Thoracic aorta (tissue), 2 donors: Measurements from ENCODE around the gene MFN2. TPM values are rescaled to one million over a fixed set of nuclear protein-coding genes. Genes with fewer than 3 reads are reported as not detected.
"Not testable (repeated sequence)": the region's sequence is repeated elsewhere in the genome, so short reads cannot be mapped to it uniquely, and the experiment has no call there.

Experiments used
- ATAC-seq: fragments of 150-250 bp; one replicate; pipeline ENCODE4 v1.8.0; 2017; ENCODE audit warnings: low read depth; ENCODE audit not compliant: insufficient number of reproducible peaks, low FRiP score
- DNase-seq: peaks from one replicate; pipeline ENCODE4 v3.0.0-alpha.2; 2020; ENCODE audit warnings: low spot score
- H3K27ac ChIP-seq, 2 donors: fragments of 200-600 bp; sonication (generic); 1 replicate in 1 of 2; 2 replicates in 1 of 2; pipeline ENCODE4 v1.5.1; 2016; ENCODE audit warnings: mild to moderate bottlenecking in 2 of 2, moderate library complexity in 2 of 2
- H3K27me3 ChIP-seq: fragments of 200-600 bp; sonication (generic); replicated peaks from 2 replicates; pipeline ENCODE4 v1.6.0; 2016; ENCODE audit warnings: mild to moderate bottlenecking; ENCODE audit not compliant: insufficient read depth
- H3K36me3 ChIP-seq: fragments of 200-600 bp; sonication (generic); one replicate; pipeline ENCODE4 v1.5.1; 2016
- H3K4me1 ChIP-seq, 2 donors: fragments of 200-600 bp; sonication (generic); 1 replicate in 1 of 2; 2 replicates in 1 of 2; pipeline versions ENCODE4 v1.5.1 to v1.6.0; 2016; ENCODE audit warnings: low read depth in 2 of 2, mild to moderate bottlenecking in 1 of 2; ENCODE audit not compliant: control insufficient read depth in 1 of 2
- H3K4me3 ChIP-seq: fragments of 200-600 bp; sonication (generic); 2 replicates; pipeline ENCODE4 v1.5.1; 2016; ENCODE audit warnings: mild to moderate bottlenecking
- H3K9me3 ChIP-seq: fragments of 200-600 bp; sonication (generic); 2 replicates; pipeline ENCODE4 v1.5.1; 2016
- total RNA-seq, 2 donors: library from RNA; depleted of rRNA; stranded (reverse); fragments of >200 nt; gene quantifications; one replicate each; pipeline versions ENCODE4 v1.1.0 to v1.2.3, GENCODE V29; 2016
- TF ChIP-seq, protein P1 (sequence below): fragments of 200-600 bp; sonication (generic); IDR thresholded peaks from one replicate; pipeline ENCODE4 v1.5.1; 2019; ENCODE audit warnings: antibody characterized with exemption

MFN2 gene
- total RNA-seq, 2 donors from 2014 or later = 48.7 to 50.1 TPM

DNA sequence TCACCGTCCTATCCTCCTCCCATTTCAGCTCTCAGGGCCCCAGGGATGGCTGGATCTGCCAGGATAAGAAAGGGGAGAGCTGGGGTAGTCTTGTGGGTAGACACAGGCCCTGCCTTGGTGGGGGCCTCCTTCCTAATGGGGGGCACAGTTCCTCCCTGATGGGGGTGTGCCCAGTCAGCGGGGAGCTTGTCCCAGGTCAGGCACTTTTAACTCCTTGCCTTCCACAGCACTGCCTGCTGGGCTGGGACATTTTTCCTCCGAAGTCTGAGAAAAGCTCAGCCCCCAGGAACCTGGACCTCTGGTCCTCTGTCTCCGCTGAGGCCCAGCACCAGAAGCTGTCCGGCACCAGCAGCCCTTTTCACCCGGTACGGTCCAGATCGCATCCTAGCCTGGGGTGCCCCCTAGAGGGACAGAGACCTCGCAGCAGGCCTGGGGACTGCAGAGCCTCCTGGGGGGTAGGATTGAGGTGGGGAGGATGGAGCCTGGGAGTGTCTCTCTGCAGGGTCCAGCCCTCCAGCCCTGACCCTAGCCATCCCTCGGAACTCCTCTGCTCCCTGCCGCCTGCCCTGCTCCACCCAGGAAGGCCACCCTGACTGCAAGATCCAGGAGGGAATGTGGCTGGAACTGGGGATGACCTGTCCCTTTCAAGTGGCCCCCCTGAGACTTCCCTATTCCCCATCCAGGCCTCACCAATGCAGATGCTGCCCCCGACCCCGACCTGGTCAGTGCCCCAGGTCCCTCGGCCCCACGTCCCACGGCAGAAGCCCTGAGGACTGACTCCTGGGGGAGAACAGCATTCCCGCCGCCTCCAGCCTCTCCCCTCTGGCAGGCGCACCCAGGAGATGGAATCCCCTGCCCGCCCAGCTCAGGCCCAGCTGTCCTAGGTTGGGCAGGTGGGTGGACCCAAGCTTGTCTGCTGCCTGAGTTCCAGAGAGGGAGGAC lies 51.1 kb downstream of the MFN2 start:
- Histone ChIP-seq H3K4me3 (no peak overlapping the region), H3K9me3 (no peaks in the 10 kb centered on the region), H3K36me3 (peaks cover 24% of the 10 kb centered on the region), H3K27ac (no peak overlapping the region), H3K4me1 (peaks cover 0 to 6% of the 10 kb centered on the region in 2 donors), H3K27me3 (no peaks in the 10 kb centered on the region)
- no peak for DNase-seq
- TF ChIP-seq, protein P1, sequence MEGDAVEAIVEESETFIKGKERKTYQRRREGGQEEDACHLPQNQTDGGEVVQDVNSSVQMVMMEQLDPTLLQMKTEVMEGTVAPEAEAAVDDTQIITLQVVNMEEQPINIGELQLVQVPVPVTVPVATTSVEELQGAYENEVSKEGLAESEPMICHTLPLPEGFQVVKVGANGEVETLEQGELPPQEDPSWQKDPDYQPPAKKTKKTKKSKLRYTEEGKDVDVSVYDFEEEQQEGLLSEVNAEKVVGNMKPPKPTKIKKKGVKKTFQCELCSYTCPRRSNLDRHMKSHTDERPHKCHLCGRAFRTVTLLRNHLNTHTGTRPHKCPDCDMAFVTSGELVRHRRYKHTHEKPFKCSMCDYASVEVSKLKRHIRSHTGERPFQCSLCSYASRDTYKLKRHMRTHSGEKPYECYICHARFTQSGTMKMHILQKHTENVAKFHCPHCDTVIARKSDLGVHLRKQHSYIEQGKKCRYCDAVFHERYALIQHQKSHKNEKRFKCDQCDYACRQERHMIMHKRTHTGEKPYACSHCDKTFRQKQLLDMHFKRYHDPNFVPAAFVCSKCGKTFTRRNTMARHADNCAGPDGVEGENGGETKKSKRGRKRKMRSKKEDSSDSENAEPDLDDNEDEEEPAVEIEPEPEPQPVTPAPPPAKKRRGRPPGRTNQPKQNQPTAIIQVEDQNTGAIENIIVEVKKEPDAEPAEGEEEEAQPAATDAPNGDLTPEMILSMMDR = no peak
- ATAC-seq = no peak

DNA sequence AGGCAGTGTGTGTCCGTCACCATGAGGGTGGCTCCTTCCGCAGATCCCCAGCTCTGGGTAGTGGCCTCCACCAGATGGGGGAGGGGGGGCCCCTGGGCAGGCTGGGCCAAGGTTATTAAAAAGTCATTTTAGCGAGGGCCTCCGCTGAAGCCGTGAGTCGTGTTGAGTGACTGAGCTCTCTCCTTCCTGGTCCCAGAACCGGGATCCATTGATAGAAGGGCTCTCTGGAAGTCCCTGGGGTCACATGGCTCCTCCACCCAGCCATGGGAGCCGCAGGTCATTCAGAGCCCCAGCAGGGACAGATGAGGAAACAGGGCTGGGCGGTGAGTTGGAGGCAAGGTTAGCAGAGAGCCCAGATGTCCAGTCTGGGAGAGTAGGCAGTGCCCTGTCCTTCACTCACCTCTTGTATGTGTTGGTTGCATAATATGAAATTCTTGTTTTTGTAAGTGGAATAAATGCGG lies 51.9 kb downstream of the MFN2 start:
- Histone ChIP-seq H3K27ac (no peak overlapping the region), H3K4me1 (peaks cover 0 to 6% of the 10 kb centered on the region in 2 donors), H3K36me3 (peaks cover 21% of the 10 kb centered on the region), H3K9me3 (no peaks in the 10 kb centered on the region), H3K4me3 (no peak overlapping the region), H3K27me3 (no peaks in the 10 kb centered on the region)
- DNase-seq (no peak), ATAC-seq (no peak)
- TF ChIP-seq, protein P1 = no peak

DNA sequence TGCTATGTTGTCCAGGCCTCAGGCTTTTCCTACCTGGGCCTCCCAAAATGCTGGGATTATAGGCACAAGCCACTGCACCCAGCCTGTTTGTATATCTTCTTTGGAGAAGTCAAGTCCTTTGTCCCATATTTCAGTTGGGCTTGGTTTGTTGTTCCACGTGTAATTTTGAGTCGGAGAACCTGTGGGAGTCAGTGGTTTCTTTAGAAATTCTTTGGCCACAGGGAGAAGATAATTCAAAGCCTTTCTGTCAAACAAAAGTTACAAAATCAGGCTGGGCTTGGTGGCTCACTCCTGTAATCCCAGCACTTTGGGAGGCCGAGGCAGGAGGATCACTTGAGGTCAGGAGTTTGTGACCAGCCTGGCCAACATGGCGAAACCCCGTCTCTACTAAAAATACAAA lies 53.2 kb downstream of the MFN2 start:
- not testable (repeated sequence) for H3K27ac ChIP-seq, H3K4me3 ChIP-seq, DNase-seq, H3K9me3 ChIP-seq, H3K4me1 ChIP-seq, H3K27me3 ChIP-seq, ATAC-seq
- peaks cover 14% of the 10 kb centered on the region for H3K36me3 ChIP-seq

DNA sequence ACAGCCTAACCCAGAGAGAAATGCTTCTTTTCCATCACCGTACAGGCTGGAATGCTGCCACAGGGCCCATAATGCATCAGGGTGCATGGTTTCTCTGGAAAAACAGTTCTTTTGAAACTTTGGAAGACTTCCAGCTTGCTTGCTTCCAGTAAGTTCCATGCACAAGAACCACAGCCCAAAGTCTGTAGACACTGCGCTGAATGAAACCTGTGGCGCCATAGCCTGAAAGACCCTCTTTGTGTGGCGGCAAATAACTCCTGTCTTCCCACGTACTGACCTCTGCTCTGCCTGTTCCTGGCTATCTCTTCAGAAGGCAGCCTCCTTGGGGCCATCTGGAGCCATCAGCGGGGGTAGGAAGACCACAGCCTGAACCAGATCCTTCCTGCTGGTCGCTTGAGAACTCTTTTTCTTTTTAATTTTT lies 54.1 kb downstream of the MFN2 start:
- TF ChIP-seq, protein P1 = no peak
- H3K27ac ChIP-seq = no peak overlapping the region

DNA sequence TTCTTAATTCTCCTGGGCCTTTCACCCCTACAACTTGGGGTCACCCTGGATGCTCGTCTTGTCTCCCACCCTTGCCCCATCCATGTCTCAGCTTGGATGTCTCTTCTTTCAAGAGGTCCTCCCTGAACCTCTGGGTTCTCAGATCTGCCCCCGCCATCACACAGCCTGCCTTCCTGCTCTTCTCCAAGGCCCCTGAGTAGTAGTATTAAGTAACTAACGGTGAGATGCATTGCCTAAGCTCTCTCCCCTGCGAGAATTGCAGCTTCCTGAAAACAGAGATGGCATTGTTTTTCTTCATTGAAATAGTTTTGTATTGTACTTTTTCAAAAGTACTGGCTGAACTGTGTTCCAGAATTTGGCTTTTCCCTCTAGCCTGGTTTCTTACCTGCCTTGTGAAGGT lies 55.1 kb downstream of the MFN2 start:
- ATAC-seq (no peak), DNase-seq (no peak)
- Histone ChIP-seq H3K27ac (no peak overlapping the region), H3K36me3 (no peaks in the 10 kb centered on the region), H3K27me3 (no peaks in the 10 kb centered on the region), H3K4me1 (peaks cover 0 to 6% of the 10 kb centered on the region in 2 donors), H3K4me3 (no peak overlapping the region), H3K9me3 (no peaks in the 10 kb centered on the region)
- TF ChIP-seq, protein P1 = no peak

More for the DNA sequence above, 54.1 kb downstream of the MFN2 start:
- Histone ChIP-seq H3K9me3 (no peaks in the 10 kb centered on the region), H3K4me1 (peaks cover 0 to 6% of the 10 kb centered on the region in 2 donors), H3K27me3 (no peaks in the 10 kb centered on the region), H3K4me3 (no peak overlapping the region), H3K36me3 (peaks cover 6% of the 10 kb centered on the region)
- DNase-seq (no peak), ATAC-seq (no peak)
